ENCODE data around the gene FCHSD2.

DNA sequence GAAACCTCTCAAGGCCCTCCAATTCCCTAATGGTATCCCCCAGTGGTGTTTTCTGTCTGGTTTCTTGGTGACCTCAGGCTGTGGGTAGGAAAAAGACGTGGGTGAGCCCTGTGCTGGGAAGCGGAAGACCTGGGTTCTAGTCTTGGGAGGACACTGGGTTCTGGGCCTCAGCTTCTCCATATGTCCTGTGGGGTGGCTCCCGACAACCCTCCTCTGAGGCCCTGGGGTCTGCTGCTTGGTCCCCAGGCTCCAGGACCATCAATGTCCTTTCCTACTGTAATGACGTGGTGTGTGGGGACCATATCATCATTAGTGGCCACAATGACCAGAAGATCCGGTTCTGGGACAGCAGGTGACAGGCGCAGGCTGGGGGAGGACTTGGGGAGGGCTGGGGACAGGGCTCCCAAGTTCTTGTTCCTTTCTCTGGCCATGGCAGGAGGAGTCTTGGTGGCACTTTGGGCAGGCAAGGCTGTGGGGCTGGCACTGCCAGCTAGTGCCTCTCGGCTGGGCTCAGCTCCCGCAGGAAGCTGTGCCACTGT lies 315.1 kb downstream of the FCHSD2 start:
- TF ChIP-seq CTCF (IDR thresholded peaks at IDR 0.05; ENCODE audit: low read depth, low read length), result no peak
- TF ChIP-seq POLR2A (IDR thresholded peaks at IDR 0.05; ENCODE audit: extremely low read depth, insufficient read length), result no peak

All from NB4 (cell line).